HepG2 (cell line): ENCODE results near the gene CFAP73. TPM values are rescaled to one million over a fixed set of nuclear protein-coding genes. Genes with fewer than 3 reads are reported as not detected.

ENCODE experiments used
- ATF7 ChIP-seq, 2 experiments: fragments of 450-650 bp in 1 of 2; sonication (generic) in 1 of 2; formaldehyde crosslinking in 1 of 2; IDR thresholded peaks; 2 replicates each; pipeline versions ENCODE4 v1.4.0 to v1.6.1; 2016 to 2020; ENCODE audit warnings: antibody characterized with exemption in 1 of 2, mild to moderate bottlenecking in 1 of 2, missing genetic modification reagents in 1 of 2
- ATF7-NPFF ChIP-seq: sonication (generic); formaldehyde crosslinking; IDR thresholded peaks from 2 replicates; pipeline ENCODE4 v1.8.1; 2023; ENCODE audit warnings: mild to moderate bottlenecking, low read depth, missing genetic modification reagents, moderate library complexity
- HDAC1 ChIP-seq: sonication (generic); formaldehyde crosslinking; IDR thresholded peaks from 2 replicates; pipeline ENCODE4 v1.5.1; 2020; ENCODE audit warnings: mild to moderate bottlenecking, missing genetic modification reagents
- HOXA5 ChIP-seq: sonication (generic); formaldehyde crosslinking; IDR thresholded peaks from 2 replicates; pipeline ENCODE4 v1.4.0; 2020; ENCODE audit warnings: missing genetic modification reagents
- MED1 ChIP-seq: sonication (generic); formaldehyde crosslinking; IDR thresholded peaks from 2 replicates; pipeline ENCODE4 v1.4.0; 2020; ENCODE audit warnings: missing genetic modification reagents
- MIXL1 ChIP-seq: IDR thresholded peaks from 2 replicates; pipeline ENCODE4 v1.6.1; 2016
- NFRKB ChIP-seq: fragments of 450-650 bp; IDR thresholded peaks from 2 replicates; pipeline ENCODE4 v1.6.1; 2017
- PATZ1 ChIP-seq: sonication (generic); formaldehyde crosslinking; IDR thresholded peaks from 2 replicates; pipeline ENCODE4 v1.4.0; 2020; ENCODE audit warnings: missing genetic modification reagents
- SETDB1 ChIP-seq: sonication (generic); formaldehyde crosslinking; IDR thresholded peaks from 2 replicates; pipeline ENCODE4 v1.5.1; 2020; ENCODE audit warnings: missing genetic modification reagents, mild to moderate bottlenecking, borderline replicate concordance
- SNAI1 ChIP-seq: sonication (generic); formaldehyde crosslinking; IDR thresholded peaks from 2 replicates; pipeline ENCODE4 v1.5.0; 2020; ENCODE audit warnings: mild to moderate bottlenecking, missing genetic modification reagents, borderline replicate concordance
- THAP11 ChIP-seq: IDR thresholded peaks from 2 replicates; pipeline ENCODE4 v1.6.1; 2016; ENCODE audit warnings: missing biosample characterization, missing genetic modification reagents
- YY1 ChIP-seq: IDR thresholded peaks from 2 replicates; pipeline ENCODE4 v1.6.1; 2011; ENCODE audit warnings: low read length, low read depth, moderate library complexity, mild to moderate bottlenecking; ENCODE audit not compliant: insufficient read depth, insufficient replicate concordance
- ZBTB7A ChIP-seq: sonication (generic); formaldehyde crosslinking; IDR thresholded peaks from 2 replicates; pipeline ENCODE4 v1.8.0; 2022; ENCODE audit warnings: mild to moderate bottlenecking, missing genetic modification reagents
- ZKSCAN8 ChIP-seq: IDR thresholded peaks from 2 replicates; pipeline ENCODE4 v1.6.1; 2016; ENCODE audit warnings: borderline replicate concordance, missing genetic modification reagents, missing compliant biosample characterization
- ZNF225 ChIP-seq: sonication (generic); formaldehyde crosslinking; IDR thresholded peaks from 2 replicates; pipeline ENCODE4 v1.4.0; 2020; ENCODE audit warnings: mild to moderate bottlenecking, missing genetic modification reagents
- ZNF235 ChIP-seq: sonication (generic); formaldehyde crosslinking; IDR thresholded peaks from 2 replicates; pipeline ENCODE4 v1.8.1; 2023; ENCODE audit warnings: mild to moderate bottlenecking, missing genetic modification reagents, borderline replicate concordance
- ZNF329 ChIP-seq: sonication (generic); formaldehyde crosslinking; IDR thresholded peaks from 2 replicates; pipeline ENCODE4 v1.9.0; 2021; ENCODE audit warnings: low read depth, mild to moderate bottlenecking, missing genetic modification reagents
- ZNF335 ChIP-seq: sonication (generic); formaldehyde crosslinking; IDR thresholded peaks from 2 replicates; pipeline ENCODE4 v1.4.0; 2020; ENCODE audit warnings: missing genetic modification reagents
- ZNF343 ChIP-seq: sonication (generic); formaldehyde crosslinking; IDR thresholded peaks from 2 replicates; pipeline ENCODE4 v1.4.0; 2020; ENCODE audit warnings: mild to moderate bottlenecking, missing genetic modification reagents
- ZNF350 ChIP-seq: sonication (generic); formaldehyde crosslinking; IDR thresholded peaks from 2 replicates; pipeline ENCODE4 v1.4.0; 2020; ENCODE audit warnings: mild to moderate bottlenecking, low read depth, missing genetic modification reagents, borderline replicate concordance
- ZNF629 ChIP-seq: sonication (generic); formaldehyde crosslinking; conservative IDR thresholded peaks from 2 replicates; pipeline ENCODE4 v1.5.0; 2020; ENCODE audit warnings: missing genetic modification reagents
- ZNF773 ChIP-seq: sonication (generic); formaldehyde crosslinking; IDR thresholded peaks from 2 replicates; pipeline ENCODE4 v1.4.0; 2020; ENCODE audit warnings: missing genetic modification reagents, borderline replicate concordance
- ZNF777 ChIP-seq: sonication (generic); formaldehyde crosslinking; IDR thresholded peaks from 2 replicates; pipeline ENCODE4 v1.4.0; 2020; ENCODE audit warnings: missing genetic modification reagents
- polyA plus RNA-seq, 8 experiments: library from polyadenylated mRNA; depleted of rRNA in 3 of 8; stranded (reverse) in 7 of 8; unstranded in 1 of 8; fragments of >200 nt; fragmentation: Illumina TruSeq in 4 of 8; extraction: Trizol in 4 of 8; gene quantifications; 2 replicates each; pipeline versions ENCODE4 v1.2.1 to v1.2.3, GENCODE V29; 2011 to 2016; ENCODE audit warnings: low read depth in 4 of 8, missing spikeins in 1 of 8, mixed read lengths in 1 of 8; ENCODE audit not compliant: insufficient read depth in 1 of 8
- total RNA-seq, 5 experiments: library from RNA; depleted of rRNA; stranded (reverse); fragments of >200 nt; fragmentation: Illumina TruSeq; extraction: Trizol; gene quantifications; 2 replicates each; pipeline ENCODE4 v1.2.3, GENCODE V29; 2016; ENCODE audit warnings: low read depth in 1 of 5
- TF ChIP-seq, protein P1 (sequence below): sonication (generic); formaldehyde crosslinking; IDR thresholded peaks from 2 replicates; pipeline ENCODE4 v1.4.0; 2020; ENCODE audit warnings: mild to moderate bottlenecking, missing genetic modification reagents
- TF ChIP-seq, protein P2 (sequence below): sonication (generic); formaldehyde crosslinking; IDR thresholded peaks from 2 replicates; pipeline ENCODE4 v1.4.0; 2020; ENCODE audit warnings: missing genetic modification reagents, borderline replicate concordance
- TF ChIP-seq, protein P3 (sequence below): sonication (generic); formaldehyde crosslinking; IDR thresholded peaks from 2 replicates; pipeline ENCODE4 v1.4.0; 2020; ENCODE audit warnings: missing genetic modification reagents, mild to moderate bottlenecking, borderline replicate concordance

Gene CFAP73
- total and polyA plus RNA-seq, 2 of the 13 experiments (the other 11 are each of a cell fraction or from before 2014, with no cell fraction given): not detected

DNA sequence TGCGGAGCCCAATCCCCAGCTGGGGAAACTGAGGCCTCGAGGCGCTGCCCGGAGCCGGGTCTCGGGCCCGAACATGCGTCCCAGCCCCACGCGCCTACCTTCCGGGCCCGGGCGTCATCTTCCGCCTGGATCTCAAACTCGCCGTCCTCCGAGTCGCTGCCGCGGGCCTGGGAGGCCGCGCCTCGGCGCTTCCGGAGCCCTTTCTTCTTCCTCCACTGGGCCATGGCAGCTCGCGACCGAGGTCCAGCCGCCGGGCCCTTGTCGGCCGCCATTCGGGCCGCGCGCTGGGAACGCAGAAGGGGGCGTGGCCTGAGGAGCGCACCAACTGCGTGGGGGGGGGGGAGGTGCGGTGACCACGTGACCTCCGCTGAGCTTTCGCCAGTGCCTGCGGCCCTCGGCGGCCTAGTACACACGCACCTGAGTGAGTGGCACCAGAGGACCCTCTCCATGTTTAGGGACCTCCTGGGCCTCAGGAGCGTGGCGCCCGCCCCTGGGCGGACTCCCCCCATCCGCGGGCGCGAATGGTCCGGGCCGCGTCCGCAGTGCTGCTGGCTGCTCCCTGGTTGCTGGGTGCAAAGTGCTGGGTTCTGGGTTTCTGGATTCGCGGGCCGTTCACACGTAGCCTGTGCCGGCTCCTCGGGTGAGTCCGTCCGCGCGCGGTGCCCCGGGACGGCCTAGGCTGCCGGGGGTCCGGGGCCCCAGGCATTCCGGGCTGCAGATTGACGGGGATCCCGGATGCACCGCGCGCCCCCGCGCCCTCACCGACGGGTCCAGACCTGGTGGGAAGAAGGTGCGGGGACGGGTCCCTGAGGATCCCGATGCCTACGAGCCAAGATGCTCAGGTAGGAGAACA, 35.9 kb downstream of the CFAP73 start, which contains the start of the genes DDX54 and RITA1 (continued):
- TF ChIP-seq PATZ1 (CRISPR knock-in tag) (peak; percentile 53), ZBTB7A (CRISPR knock-in tag) (peak; percentile 88), HDAC1 (CRISPR knock-in tag) (peak; percentile 88), ZNF350 (CRISPR knock-in tag) (peak; percentile 94), SNAI1 (CRISPR knock-in tag) (0 out of 2 replicates have a peak, but pooled peaks have one; percentile 51), ATF7-NPFF (peak; percentile 91; the same call in 1 of the 2 replicates), ZKSCAN8 (peak; percentile 71), MIXL1 (CRISPR knock-in tag) (no peak), ZNF343 (no peak; the same call in 1 of the 2 replicates), YY1 (peak; percentile 93), ZNF629 (CRISPR knock-in tag) (peak; percentile 67; the same call in 1 of the 2 replicates), ZNF235 (CRISPR knock-in tag) (peak; percentile 40; the same call in 1 of the 2 replicates), ATF7 (IDR thresholded peaks at IDR 0.05) (peak; percentile 72), ATF7 (CRISPR knock-in tag; IDR thresholded peaks at IDR 0.05) (peak; percentile 31; the same call in 1 of the 2 replicates), NFRKB (peak; percentile 61), SETDB1 (no peak), ZNF777 (peak; percentile 73), ZNF329 (CRISPR knock-in tag) (peak; percentile 78), THAP11 (CRISPR knock-in tag) (peak; percentile 65), MED1 (CRISPR knock-in tag) (no peak; the same call in 1 of the 2 replicates), ZNF773 (CRISPR knock-in tag) (no peak), ZNF335 (CRISPR knock-in tag) (peak; percentile 34; the same call in 1 of the 2 replicates), HOXA5 (CRISPR knock-in tag) (0 out of 2 replicates have a peak, but pooled peaks have one; percentile 18), ZNF225 (CRISPR knock-in tag) (peak; percentile 72; the same call in 1 of the 2 replicates)
- TF ChIP-seq, protein P1, sequence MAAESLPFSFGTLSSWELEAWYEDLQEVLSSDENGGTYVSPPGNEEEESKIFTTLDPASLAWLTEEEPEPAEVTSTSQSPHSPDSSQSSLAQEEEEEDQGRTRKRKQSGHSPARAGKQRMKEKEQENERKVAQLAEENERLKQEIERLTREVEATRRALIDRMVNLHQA (CRISPR knock-in tag): no peak
- TF ChIP-seq, protein P2, sequence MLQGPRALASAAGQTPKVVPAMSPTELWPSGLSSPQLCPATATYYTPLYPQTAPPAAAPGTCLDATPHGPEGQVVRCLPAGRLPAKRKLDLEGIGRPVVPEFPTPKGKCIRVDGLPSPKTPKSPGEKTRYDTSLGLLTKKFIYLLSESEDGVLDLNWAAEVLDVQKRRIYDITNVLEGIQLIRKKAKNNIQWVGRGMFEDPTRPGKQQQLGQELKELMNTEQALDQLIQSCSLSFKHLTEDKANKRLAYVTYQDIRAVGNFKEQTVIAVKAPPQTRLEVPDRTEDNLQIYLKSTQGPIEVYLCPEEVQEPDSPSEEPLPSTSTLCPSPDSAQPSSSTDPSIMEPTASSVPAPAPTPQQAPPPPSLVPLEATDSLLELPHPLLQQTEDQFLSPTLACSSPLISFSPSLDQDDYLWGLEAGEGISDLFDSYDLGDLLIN (CRISPR knock-in tag): peak; percentile 17; the same call in 1 of the 2 replicates
- TF ChIP-seq, protein P3, sequence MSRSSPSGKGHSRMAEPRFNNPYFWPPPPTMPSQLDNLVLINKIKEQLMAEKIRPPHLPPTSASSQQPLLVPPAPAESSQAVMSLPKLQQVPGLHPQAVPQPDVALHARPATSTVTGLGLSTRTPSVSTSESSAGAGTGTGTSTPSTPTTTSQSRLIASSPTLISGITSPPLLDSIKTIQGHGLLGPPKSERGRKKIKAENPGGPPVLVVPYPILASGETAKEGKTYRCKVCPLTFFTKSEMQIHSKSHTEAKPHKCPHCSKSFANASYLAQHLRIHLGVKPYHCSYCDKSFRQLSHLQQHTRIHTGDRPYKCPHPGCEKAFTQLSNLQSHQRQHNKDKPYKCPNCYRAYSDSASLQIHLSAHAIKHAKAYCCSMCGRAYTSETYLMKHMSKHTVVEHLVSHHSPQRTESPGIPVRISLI: peak; percentile 46; the same call in 1 of the 2 replicates
